ENCODE measurements around the gene WNT7B. TPM values are rescaled to one million over a fixed set of nuclear protein-coding genes. Genes with fewer than 3 reads are reported as not detected.
A peak's percentile ranks its signal among the peaks of the same experiment; 100 is the strongest.

The WNT7B gene
- total and polyA plus RNA-seq, 2 of the 8 experiments (the other 6 are each of a cell fraction or from before 2014, with no cell fraction given) = 0.14 to 0.24 TPM

GRCh38 chr22:46013460-46014416, 36.8 kb upstream of the WNT7B start (continued):
- TF ChIP-seq NANOG (IDR thresholded peaks at IDR 0.05; ENCODE audit: insufficient read depth, low read depth, low read length, poor library complexity, severe bottlenecking) = no peak
- no peak for TF ChIP-seq SAP30 (IDR thresholded peaks at IDR 0.05; ENCODE audit: insufficient read depth, insufficient replicate concordance, low read length)
- peak; percentile 55; the same call in 1 of the 2 replicates for TF ChIP-seq MAFK (IDR thresholded peaks at IDR 0.05; ENCODE audit: low read depth, low read length)
- no peak for TF ChIP-seq GABPA (IDR thresholded peaks at IDR 0.05; ENCODE audit: borderline replicate concordance, insufficient read depth, low read length)
- peak; percentile 63; the same call in 1 of the 2 replicates for TF ChIP-seq RBBP5 (IDR thresholded peaks at IDR 0.05; ENCODE audit: borderline replicate concordance, low read depth, low read length)
- TF ChIP-seq POU5F1 (IDR thresholded peaks at IDR 0.05; ENCODE audit: low read depth, low read length) = no peak
- peak; percentile 54 for TF ChIP-seq TAF1 (IDR thresholded peaks at IDR 0.05; ENCODE audit: low read depth, low read length)
- no peak for TF ChIP-seq EZH2 (IDR thresholded peaks at IDR 0.05; ENCODE audit: low read depth, low read length, severe bottlenecking)
- no peak for TF ChIP-seq KDM5A (IDR thresholded peaks at IDR 0.05; ENCODE audit: low read length)
- peak; percentile 76 for TF ChIP-seq BACH1 (IDR thresholded peaks at IDR 0.05; ENCODE audit: low read length)
- TF ChIP-seq POLR2A (IDR thresholded peaks at IDR 0.05; ENCODE audit: control extremely low read depth in 1 of 2, low read depth in 2 of 2, low read length in 2 of 2) = peak in 1 of 2 experiments; percentile 76; a peak in 2 of 3 replicates
- TF ChIP-seq CBX8 (IDR thresholded peaks at IDR 0.05; ENCODE audit: borderline replicate concordance, low read depth, low read length) = no peak
- 0 out of 2 replicates have a peak, but pooled peaks have one; percentile 33 for TF ChIP-seq TEAD4 (IDR thresholded peaks at IDR 0.05; ENCODE audit: low read depth, low read length)
- peak; percentile 54; the same call in 1 of the 2 replicates for TF ChIP-seq TCF12 (IDR thresholded peaks at IDR 0.05; ENCODE audit: low read depth, low read length)
- peak; percentile 33 for TF ChIP-seq ASH2L (IDR thresholded peaks at IDR 0.05; ENCODE audit: low read length)
- TF ChIP-seq SIN3A (conservative IDR thresholded peaks at IDR 0.05 in 1 of 2, IDR thresholded peaks at IDR 0.05 in 1 of 2; ENCODE audit: low read depth in 1 of 2, low read length in 2 of 2) = peak in 1 of 2 experiments; percentile 37; a peak in 1 of 4 replicates
- no peak for TF ChIP-seq CEBPB (IDR thresholded peaks at IDR 0.05; ENCODE audit: low read depth, low read length)
- TF ChIP-seq JUN (IDR thresholded peaks at IDR 0.05; ENCODE audit: low read depth, low read length) = 0 out of 2 replicates have a peak, but pooled peaks have one; percentile 12
- TF ChIP-seq TBP (IDR thresholded peaks at IDR 0.05; ENCODE audit: low read depth, low read length) = no peak; the same call in 1 of the 2 replicates
- 0 out of 2 replicates have a peak, but pooled peaks have one; percentile 49 for TF ChIP-seq MAX (IDR thresholded peaks at IDR 0.05)
- TF ChIP-seq RNF2 (IDR thresholded peaks at IDR 0.05; ENCODE audit: borderline replicate concordance, low read depth, low read length, missing control alignments, poor library complexity, severe bottlenecking) = no peak
- no peak for TF ChIP-seq CREB1 (IDR thresholded peaks at IDR 0.05)
- no peak for TF ChIP-seq BCL11A (IDR thresholded peaks at IDR 0.05; ENCODE audit: low read depth in 2 of 2, low read length in 2 of 2)
